ENCODE results near the gene DOK5. TPM values are rescaled to one million over a fixed set of nuclear protein-coding genes. Genes with fewer than 3 reads are reported as not detected.

The DOK5 gene
- total RNA-seq, 2 experiments from 2014 or later = not detected

DNA sequence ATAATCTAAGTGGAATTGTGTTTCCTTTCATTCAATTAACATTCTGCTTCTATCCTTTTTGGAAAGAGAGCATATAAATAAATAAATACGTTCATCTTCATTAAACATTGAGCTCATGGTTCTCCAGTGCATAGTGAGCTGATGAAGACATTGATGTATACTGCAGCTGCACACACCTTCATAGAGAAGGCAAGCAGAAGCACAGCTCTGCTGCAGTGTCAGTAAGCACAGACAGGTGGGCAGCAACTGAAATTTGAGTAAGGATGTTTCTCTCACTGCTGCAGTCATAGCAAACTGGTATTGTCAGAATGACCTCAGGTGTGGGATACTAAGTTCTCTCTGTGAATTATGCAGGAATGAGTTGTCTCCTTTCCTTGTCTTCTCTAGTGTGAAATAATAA is 202.9 kb downstream of the DOK5 start:
- Histone ChIP-seq H4K20me1 (ENCODE audit: insufficient read depth, low read length) (no peaks in the 10 kb centered on the region), H3K36me3 (ENCODE audit: insufficient read depth, low read length) (no peaks in the 10 kb centered on the region), H3K27ac (ENCODE audit: low read depth, low read length, poor library complexity, severe bottlenecking) (no peak overlapping the region), H3K4me1 (ENCODE audit: insufficient read depth, low read length, poor library complexity, severe bottlenecking) (no peaks in the 10 kb centered on the region), H2AFZ (ENCODE audit: low read length) (no peak overlapping the region), H3K4me2 (ENCODE audit: low read length) (no peak overlapping the region), H3K9me2 (ENCODE audit: insufficient read depth, low read length) (no peaks in the 10 kb centered on the region), H3K9me3 (ENCODE audit: low read length) (no peaks in the 10 kb centered on the region), H3K79me2 (ENCODE audit: insufficient read depth, low read depth, low read length) (no peaks in the 10 kb centered on the region), H3K4me3 (ENCODE audit: low read depth, low read length, poor library complexity, severe bottlenecking) (no peak overlapping the region)
- DNase-seq (ENCODE audit: low spot score) = no peak
- intact Hi-C loops (cut with micrococcal nuclease; ENCODE audit: unreplicated experiment) = no loop called here
- no peak for TF ChIP-seq EZH2phosphoT487 (IDR thresholded peaks at IDR 0.05; ENCODE audit: borderline replicate concordance, low read depth, low read length)
- no peak for TF ChIP-seq CTCF (conservative IDR thresholded peaks at IDR 0.05; ENCODE audit: low read length)
- BruUV-seq (replicated peaks) = no TSS peak
- POLR2A ChIA-PET = no interaction called here
- CTCF ChIA-PET (ENCODE audit: unreplicated experiment) = no interaction called here

GRCh38 chr20:54680439-54680838 is 205.0 kb downstream of the DOK5 start:
- no peaks in the 10 kb centered on the region for H3K79me2 ChIP-seq (ENCODE audit: insufficient read depth, low read depth, low read length)
- no peaks in the 10 kb centered on the region for H3K9me2 ChIP-seq (ENCODE audit: insufficient read depth, low read length)
- H3K36me3 ChIP-seq (ENCODE audit: insufficient read depth, low read length) = no peaks in the 10 kb centered on the region
- no peak overlapping the region for H3K27ac ChIP-seq (ENCODE audit: low read depth, low read length, poor library complexity, severe bottlenecking)
- no peak overlapping the region for H3K4me2 ChIP-seq (ENCODE audit: low read length)
- no peak for DNase-seq (ENCODE audit: low spot score)
- TF ChIP-seq EZH2phosphoT487 (IDR thresholded peaks at IDR 0.05; ENCODE audit: borderline replicate concordance, low read depth, low read length) = no peak
- no peak for TF ChIP-seq CTCF (conservative IDR thresholded peaks at IDR 0.05; ENCODE audit: low read length)
- no peaks in the 10 kb centered on the region for H3K4me1 ChIP-seq (ENCODE audit: insufficient read depth, low read length, poor library complexity, severe bottlenecking)
- no peaks in the 10 kb centered on the region for H3K9me3 ChIP-seq (ENCODE audit: low read length)
- no peak overlapping the region for H2AFZ ChIP-seq (ENCODE audit: low read length)
- no peak overlapping the region for H3K4me3 ChIP-seq (ENCODE audit: low read depth, low read length, poor library complexity, severe bottlenecking)
- ChIA-PET CTCF (ENCODE audit: unreplicated experiment) (no interaction called here), POLR2A (no interaction called here)
- BruUV-seq (replicated peaks) = no TSS peak
- intact Hi-C loops (cut with micrococcal nuclease; ENCODE audit: unreplicated experiment) = no loop called here
- no peaks in the 10 kb centered on the region for H4K20me1 ChIP-seq (ENCODE audit: insufficient read depth, low read length)

DNA sequence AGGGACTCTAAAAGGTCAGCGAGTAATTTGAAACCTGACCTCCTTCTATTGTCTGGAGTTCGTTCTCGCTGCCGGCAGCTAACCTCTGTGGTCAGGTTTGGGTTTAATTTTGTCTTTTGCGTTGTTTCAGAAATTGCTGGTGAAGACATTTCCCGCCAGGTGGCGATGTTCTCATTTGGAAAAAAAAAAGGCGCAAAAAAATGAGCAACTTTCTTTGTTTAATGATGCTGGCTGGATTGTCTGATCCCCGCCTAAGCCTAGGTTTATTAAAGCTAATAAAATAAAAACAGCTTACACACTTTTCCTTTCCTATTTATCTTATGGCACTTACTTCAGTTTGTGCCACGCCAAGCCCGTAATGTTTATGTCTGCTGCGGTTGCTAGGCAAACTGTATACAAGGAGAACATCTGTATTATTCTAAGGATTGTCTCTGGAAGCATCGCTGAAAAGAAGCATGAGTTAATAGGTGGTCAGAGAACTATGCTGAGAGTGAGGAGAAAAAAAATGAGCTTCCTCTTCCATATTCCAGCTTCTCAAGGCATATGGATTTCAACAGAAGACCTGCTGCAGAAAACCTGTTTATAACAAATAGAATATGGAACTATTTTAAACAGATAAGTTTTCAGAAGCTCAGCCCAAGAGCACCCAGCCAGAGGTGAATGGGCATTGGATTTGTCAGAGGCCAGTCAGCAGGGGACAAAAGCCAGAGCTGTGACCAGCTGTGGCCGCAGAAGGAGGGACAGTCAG is 205.7 kb downstream of the DOK5 start:
- H3K9me2 ChIP-seq (ENCODE audit: insufficient read depth, low read length) = no peaks in the 10 kb centered on the region
- TF ChIP-seq CTCF (conservative IDR thresholded peaks at IDR 0.05; ENCODE audit: low read length) (peak; percentile 92), EZH2phosphoT487 (IDR thresholded peaks at IDR 0.05; ENCODE audit: borderline replicate concordance, low read depth, low read length) (no peak)
- DNase-seq (ENCODE audit: low spot score) = peak; percentile 42
- H3K79me2 ChIP-seq (ENCODE audit: insufficient read depth, low read depth, low read length) = no peaks in the 10 kb centered on the region
- no peak overlapping the region for H2AFZ ChIP-seq (ENCODE audit: low read length)
- no peak overlapping the region for H3K27ac ChIP-seq (ENCODE audit: low read depth, low read length, poor library complexity, severe bottlenecking)
- ChIA-PET POLR2A (no interaction called here), CTCF (ENCODE audit: unreplicated experiment) (no interaction called here)
- BruUV-seq (replicated peaks) = no TSS peak
- no peaks in the 10 kb centered on the region for H3K9me3 ChIP-seq (ENCODE audit: low read length)
- H3K4me1 ChIP-seq (ENCODE audit: insufficient read depth, low read length, poor library complexity, severe bottlenecking) = no peaks in the 10 kb centered on the region
- no peak overlapping the region for H3K4me3 ChIP-seq (ENCODE audit: low read depth, low read length, poor library complexity, severe bottlenecking)
- H3K4me2 ChIP-seq (ENCODE audit: low read length) = no peak overlapping the region
- intact Hi-C loops (cut with micrococcal nuclease; ENCODE audit: unreplicated experiment) = no loop called here
- H4K20me1 ChIP-seq (ENCODE audit: insufficient read depth, low read length) = no peaks in the 10 kb centered on the region
- H3K36me3 ChIP-seq (ENCODE audit: insufficient read depth, low read length) = no peaks in the 10 kb centered on the region

Data from OCI-LY7 (cell line).